HTR-8/SVneo (cell line): ENCODE data around the gene B3GAT1.

Experiments used
- DNase-seq: peaks from one replicate; pipeline ENCODE4 v3.0.0; 2011; ENCODE audit warnings: low spot score, mixed read lengths; ENCODE audit not compliant: insufficient read length
- FAIRE-seq: peaks from 2 replicates; lab custom pipeline; 2011; peaks lifted over from hg19 to GRCh38; lab: Jason Lieb, UNC

Gene B3GAT1

GRCh38 chr11:134362192-134362901 lies 49.7 kb downstream of the B3GAT1 start:
- no peak for DNase-seq
- FAIRE-seq: no peak

DNA sequence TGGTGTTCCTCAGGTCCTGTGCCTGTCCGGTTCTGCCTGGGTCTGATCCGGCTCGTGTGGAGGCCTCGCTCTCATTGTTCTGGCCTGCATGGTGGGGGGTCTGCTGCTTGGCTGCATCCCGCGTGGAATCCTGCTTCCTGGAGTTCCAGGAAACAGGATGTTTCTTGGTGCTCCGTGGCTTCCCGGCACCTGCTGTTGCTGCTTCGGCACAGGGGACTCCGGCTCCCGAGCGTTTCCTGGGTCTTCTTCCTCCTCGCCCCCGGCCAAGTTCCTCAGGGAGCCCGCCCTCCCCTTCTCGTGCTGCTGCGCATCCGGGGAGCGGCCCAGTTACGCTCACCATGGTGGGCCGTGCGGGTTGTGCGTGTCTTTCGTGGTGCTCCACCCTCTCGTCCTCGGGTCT lies 50.4 kb downstream of the B3GAT1 start:
- DNase-seq (no peak), FAIRE-seq (no peak)

- FAIRE-seq (no peak), DNase-seq (peak; percentile 69)
Measured at GRCh38 chr11:134360050-134360835, 51.8 kb downstream of the B3GAT1 start.

- FAIRE-seq: no peak
Measured at GRCh38 chr11:134359646-134360045, 52.4 kb downstream of the B3GAT1 start.

DNA sequence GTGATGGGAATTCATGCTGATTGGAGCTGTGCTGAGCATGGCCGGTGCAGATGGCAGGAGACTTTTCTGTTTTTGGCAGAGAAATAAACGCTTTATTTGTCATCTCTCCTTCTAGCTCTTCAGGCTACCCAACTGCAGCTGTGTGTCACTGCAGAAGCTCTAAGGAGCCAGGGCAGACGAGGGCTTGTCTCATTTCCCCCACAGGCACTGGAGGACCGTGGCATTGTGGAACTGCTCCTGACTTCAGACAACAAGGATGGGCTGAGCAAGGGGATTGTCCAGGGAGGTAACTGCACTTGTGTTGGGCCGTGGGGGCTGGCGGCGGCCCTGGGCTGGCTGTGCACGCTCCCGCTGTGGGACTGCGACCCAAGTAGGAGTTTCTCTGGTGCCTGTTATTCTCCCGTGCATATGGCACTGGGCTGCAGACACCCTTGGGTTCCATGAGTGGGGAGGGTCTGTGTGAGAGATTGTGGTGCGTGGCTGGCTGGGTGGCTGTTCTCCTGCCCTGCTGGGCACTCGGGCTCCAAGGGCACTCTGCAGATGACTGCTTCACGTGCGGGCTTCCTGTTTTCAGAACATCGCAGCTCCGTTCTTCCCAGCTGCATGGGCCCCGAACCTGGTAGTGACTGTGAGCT lies 53.1 kb downstream of the B3GAT1 start:
- FAIRE-seq: no peak
- DNase-seq: no peak

More at GRCh38 chr11:134359646-134360045, 52.4 kb downstream of the B3GAT1 start:
- no peak for DNase-seq

GRCh38 chr11:134358165-134358855 lies 53.7 kb downstream of the B3GAT1 start:
- no peak for DNase-seq
- no peak for FAIRE-seq

DNA sequence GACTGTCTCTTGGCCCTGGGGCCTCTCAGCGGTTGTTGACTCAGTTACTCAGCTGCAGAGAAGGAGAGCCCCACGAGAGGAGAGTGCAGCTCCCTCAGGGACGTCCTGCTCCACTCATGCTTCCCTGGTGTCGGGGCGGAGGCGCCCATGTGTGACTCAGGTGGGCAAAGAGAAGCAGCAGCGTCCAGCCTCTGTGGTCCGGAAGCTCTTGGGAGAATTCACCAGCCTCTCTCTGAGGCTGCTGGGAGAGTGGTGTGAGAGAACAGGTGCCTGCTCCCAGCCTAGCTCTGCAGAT lies 54.5 kb downstream of the B3GAT1 start:
- DNase-seq (no peak), FAIRE-seq (no peak)

- no peak for FAIRE-seq
- no peak for DNase-seq
Measured at GRCh38 chr11:134356656-134357544, 55.1 kb downstream of the B3GAT1 start.

DNA sequence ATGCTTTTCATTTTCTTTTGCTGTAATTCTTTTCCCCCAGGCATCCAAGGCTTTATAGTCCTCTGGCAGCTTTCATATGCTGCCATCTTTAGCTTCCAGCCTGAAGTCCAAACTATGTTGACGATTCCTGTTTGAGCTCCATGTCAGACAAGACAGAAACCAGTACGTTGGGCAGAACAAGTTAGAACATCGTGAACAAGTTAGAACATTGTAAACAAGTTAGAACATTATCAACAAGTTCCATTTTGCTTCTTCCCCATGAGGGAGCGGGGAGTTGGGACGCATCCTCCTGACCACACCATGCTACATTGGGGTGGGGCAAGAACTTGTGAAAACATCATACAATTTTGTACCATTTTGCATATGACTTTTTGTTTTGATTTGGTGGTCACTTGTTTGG lies 56.4 kb downstream of the B3GAT1 start:
- DNase-seq (no peak), FAIRE-seq (no peak)

GRCh38 chr11:134355136-134355535 lies 56.9 kb downstream of the B3GAT1 start:
- no peak for FAIRE-seq
- no peak for DNase-seq

- DNase-seq (no peak), FAIRE-seq (no peak)
Measured at GRCh38 chr11:134352111-134352510, 59.9 kb downstream of the B3GAT1 start.

DNA sequence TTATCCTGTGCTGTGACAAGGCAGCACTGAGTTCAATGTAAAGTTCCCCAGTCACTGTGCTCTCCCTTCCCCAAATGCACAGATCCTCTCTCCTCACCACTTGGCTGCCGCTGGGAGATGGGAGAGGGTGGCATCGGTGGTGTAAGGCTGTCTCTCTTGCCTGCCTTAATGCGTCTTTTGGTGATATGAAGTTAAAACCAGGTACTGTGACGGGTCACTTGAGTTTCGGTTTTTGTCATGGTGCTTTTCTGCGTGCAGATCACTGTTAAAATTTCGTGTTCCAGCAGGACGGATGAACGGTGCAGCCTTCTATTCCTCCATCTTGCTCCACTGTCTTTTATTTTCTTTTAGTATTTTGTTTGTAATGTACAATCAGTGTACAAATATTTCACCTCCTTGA lies 61.7 kb downstream of the B3GAT1 start:
- FAIRE-seq (no peak), DNase-seq (no peak)

- no peak for FAIRE-seq
- no peak for DNase-seq
Measured at GRCh38 chr11:134349802-134350355, 62.2 kb downstream of the B3GAT1 start.

DNA sequence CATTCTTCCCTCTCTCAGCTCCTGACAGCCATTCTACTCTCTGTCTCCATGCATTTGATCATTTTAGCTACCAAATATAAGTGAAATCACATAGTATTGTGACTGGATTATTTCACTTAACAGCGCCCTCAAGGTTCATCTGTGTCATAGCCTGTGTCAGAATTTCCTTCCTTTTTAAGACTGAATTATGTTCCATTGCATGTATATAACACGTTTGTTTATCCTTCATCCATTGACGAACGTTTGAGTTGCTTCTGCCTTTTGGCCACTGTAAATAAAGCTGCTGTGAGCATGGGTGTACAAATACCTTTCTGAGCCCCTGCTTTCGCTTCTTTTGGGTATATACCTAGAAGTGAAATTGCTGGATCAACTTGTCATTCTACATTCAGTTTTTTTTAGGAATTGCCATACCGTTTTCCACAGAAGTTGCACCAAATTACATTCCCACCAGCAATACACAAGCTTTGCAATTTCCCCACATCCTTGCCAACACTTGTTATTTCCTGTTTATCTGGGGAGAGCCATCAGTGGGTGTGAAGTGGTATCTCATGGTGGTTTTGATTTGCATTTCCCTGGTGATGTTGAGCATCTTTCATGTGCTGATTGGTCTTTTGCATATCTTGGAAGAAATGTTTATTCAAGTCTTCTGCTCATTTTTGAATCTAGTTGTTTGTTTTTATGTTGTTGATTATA lies 62.8 kb downstream of the B3GAT1 start:
- no peak for FAIRE-seq
- no peak for DNase-seq

- FAIRE-seq (no peak), DNase-seq (no peak)
Measured at GRCh38 chr11:134347441-134347840, 64.6 kb downstream of the B3GAT1 start.

- DNase-seq (no peak), FAIRE-seq (no peak)
Measured at GRCh38 chr11:134346976-134347350, 65.1 kb downstream of the B3GAT1 start.

GRCh38 chr11:134346101-134346975 lies 65.7 kb downstream of the B3GAT1 start:
- no peak for FAIRE-seq

GRCh38 chr11:134345237-134345550 lies 66.8 kb downstream of the B3GAT1 start:
- no peak for DNase-seq
- no peak for FAIRE-seq

More at GRCh38 chr11:134346101-134346975, 65.7 kb downstream of the B3GAT1 start:
- DNase-seq: no peak
